Measurements from ENCODE around the gene NPPC.
"Not testable (repeated sequence)": the region's sequence is repeated elsewhere in the genome, so short reads cannot be mapped to it uniquely, and the experiment has no call there.

NPPC gene

DNA sequence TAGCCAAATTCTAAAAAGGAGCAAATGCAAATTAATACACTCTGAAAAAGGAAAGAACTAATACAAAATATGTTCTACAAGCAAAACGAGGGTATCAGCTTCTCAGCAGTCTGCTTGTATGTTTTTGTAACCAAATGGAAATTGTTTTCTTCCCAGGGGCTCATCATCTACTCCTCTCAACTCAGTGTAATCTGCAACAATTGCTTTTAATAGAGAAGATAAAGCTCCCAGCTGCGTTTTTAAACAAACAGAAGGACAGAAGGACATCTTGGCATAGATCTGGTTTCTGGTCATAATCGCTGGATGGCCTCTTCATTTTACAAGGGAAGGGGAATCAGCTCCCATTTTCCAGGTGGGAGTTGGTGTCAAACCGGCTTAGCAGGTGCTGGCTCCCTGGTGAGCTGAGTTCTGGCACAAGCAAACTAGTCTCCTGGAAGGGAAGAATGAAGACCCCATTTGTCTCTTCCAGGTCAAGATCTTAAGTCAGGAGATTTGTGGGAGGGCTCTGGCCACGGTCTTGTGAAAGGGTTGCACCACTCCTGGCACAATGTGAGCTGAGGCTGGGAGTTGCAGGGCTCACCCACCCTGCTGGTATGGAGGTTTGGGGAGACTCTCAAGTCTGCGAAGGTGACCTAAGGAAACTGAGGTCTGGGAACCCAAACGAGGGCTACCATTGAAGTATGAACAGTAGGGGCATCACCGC, 41.6 kb downstream of the NPPC start:
- TF ChIP-seq, protein P1, sequence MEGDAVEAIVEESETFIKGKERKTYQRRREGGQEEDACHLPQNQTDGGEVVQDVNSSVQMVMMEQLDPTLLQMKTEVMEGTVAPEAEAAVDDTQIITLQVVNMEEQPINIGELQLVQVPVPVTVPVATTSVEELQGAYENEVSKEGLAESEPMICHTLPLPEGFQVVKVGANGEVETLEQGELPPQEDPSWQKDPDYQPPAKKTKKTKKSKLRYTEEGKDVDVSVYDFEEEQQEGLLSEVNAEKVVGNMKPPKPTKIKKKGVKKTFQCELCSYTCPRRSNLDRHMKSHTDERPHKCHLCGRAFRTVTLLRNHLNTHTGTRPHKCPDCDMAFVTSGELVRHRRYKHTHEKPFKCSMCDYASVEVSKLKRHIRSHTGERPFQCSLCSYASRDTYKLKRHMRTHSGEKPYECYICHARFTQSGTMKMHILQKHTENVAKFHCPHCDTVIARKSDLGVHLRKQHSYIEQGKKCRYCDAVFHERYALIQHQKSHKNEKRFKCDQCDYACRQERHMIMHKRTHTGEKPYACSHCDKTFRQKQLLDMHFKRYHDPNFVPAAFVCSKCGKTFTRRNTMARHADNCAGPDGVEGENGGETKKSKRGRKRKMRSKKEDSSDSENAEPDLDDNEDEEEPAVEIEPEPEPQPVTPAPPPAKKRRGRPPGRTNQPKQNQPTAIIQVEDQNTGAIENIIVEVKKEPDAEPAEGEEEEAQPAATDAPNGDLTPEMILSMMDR (IDR thresholded peaks at IDR 0.05; ENCODE audit: low read depth, low read length): no peak
- H3K4me3 ChIP-seq (ENCODE audit: low read depth, low read length): no peak overlapping the region
- no peak for DNase-seq
- no peaks in the 10 kb centered on the region for H3K27me3 ChIP-seq (ENCODE audit: insufficient read depth, low read depth, severe bottlenecking)
- H3K36me3 ChIP-seq: no peaks in the 10 kb centered on the region
- no peaks in the 10 kb centered on the region for H3K9me3 ChIP-seq (ENCODE audit: severe bottlenecking)
- no peak overlapping the region for H3K27ac ChIP-seq

- Histone ChIP-seq H3K36me3 (no peaks in the 10 kb centered on the region), H3K27me3 (ENCODE audit: insufficient read depth, low read depth, severe bottlenecking) (no peaks in the 10 kb centered on the region), H3K27ac (no peak overlapping the region), H3K4me3 (ENCODE audit: low read depth, low read length) (no peak overlapping the region), H3K9me3 (ENCODE audit: severe bottlenecking) (no peaks in the 10 kb centered on the region)
- TF ChIP-seq, protein P1 (IDR thresholded peaks at IDR 0.05; ENCODE audit: low read depth, low read length): no peak
- DNase-seq: no peak
These were observed 42.7 kb downstream of the NPPC start for GRCh38 chr2:231883468-231883881.

DNA sequence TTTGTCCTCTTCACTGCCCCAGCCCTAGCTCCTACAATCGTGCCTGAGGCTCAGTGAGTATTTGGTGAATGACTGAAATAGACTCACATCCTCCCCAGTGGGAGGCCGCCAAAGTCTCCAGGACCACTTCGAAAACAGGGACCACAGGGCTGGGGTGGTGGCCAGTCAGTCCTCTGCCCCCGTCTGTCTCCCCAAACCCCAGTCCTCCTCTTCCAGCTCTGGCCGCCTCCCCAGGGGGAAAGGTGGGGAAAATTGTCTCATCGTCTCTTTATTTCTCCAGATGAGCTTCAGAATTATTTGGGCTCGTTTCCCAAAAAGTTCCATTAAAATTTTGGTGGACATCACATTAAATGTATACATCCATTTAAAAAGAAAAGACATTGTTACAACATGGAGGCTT, 43.5 kb downstream of the NPPC start:
- H3K27ac ChIP-seq: no peak overlapping the region
- DNase-seq: no peak

GRCh38 chr2:231880371-231880770, 45.8 kb downstream of the NPPC start:
- not testable (repeated sequence) for DNase-seq; H3K36me3 ChIP-seq; H3K27ac ChIP-seq; H3K4me3 ChIP-seq (ENCODE audit: low read depth, low read length); H3K27me3 ChIP-seq (ENCODE audit: insufficient read depth, low read depth, severe bottlenecking); H3K9me3 ChIP-seq (ENCODE audit: severe bottlenecking)

More for the DNA sequence above, 43.5 kb downstream of the NPPC start:
- no peak overlapping the region for H3K4me3 ChIP-seq (ENCODE audit: low read depth, low read length)
- no peaks in the 10 kb centered on the region for H3K27me3 ChIP-seq (ENCODE audit: insufficient read depth, low read depth, severe bottlenecking)
- H3K36me3 ChIP-seq: no peaks in the 10 kb centered on the region
- H3K9me3 ChIP-seq (ENCODE audit: severe bottlenecking): no peaks in the 10 kb centered on the region
- TF ChIP-seq, protein P1 (IDR thresholded peaks at IDR 0.05; ENCODE audit: low read depth, low read length): no peak

- no peaks in the 10 kb centered on the region for H3K27me3 ChIP-seq (ENCODE audit: insufficient read depth, low read depth, severe bottlenecking)
- no peak overlapping the region for H3K4me3 ChIP-seq (ENCODE audit: low read depth, low read length)
- H3K27ac ChIP-seq: no peak overlapping the region
- no peaks in the 10 kb centered on the region for H3K9me3 ChIP-seq (ENCODE audit: severe bottlenecking)
- no peaks in the 10 kb centered on the region for H3K36me3 ChIP-seq
- TF ChIP-seq, protein P1 (IDR thresholded peaks at IDR 0.05; ENCODE audit: low read depth, low read length): no peak
- DNase-seq: no peak
These were observed 47.0 kb downstream of the NPPC start for GRCh38 chr2:231879216-231879615.

DNA sequence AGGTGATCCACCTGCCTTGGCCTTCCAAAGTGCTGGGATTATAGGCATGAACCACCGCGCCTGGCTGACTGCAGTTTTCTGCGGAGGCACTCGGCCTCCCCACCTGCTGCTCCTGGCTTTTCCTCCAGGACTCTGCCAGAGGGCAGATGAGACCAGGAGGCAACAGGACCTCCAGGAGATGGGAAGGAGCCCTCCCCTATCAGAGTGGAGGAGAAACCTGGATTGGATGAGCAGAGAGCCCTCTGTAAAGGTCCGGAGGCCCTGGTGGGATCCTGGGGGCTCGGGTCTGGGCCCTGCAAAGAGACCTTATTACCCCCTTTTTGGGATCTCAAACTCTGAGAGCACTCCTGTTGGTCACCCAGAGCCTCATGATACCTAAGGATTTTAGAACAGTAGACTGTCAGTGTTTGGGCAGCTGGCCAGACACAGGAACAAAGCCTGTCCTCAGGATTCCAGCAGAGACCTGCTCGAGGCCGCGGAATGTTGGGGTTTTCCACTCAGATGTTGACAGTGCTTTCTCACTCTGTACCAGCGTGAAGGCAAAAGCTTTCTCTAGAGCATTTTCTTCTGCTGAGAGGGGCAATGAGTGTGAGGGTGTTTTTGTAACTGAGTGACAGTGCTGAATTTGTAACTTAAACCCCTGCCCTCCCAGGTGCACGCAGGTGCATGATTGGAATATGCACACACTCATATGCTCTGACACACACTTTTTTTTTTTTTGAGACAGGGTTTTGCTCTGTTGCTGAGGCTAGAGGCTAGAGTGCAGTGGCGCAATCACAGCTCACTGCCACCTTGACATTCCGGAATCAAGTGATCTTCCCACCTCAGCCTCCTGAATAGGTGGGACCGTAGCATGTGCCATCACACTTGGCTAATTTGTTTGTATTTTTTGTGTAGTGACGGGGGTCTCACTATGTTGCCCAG, 48.4 kb downstream of the NPPC start:
- no peak for DNase-seq
- Histone ChIP-seq H3K27ac (no peak overlapping the region), H3K9me3 (ENCODE audit: severe bottlenecking) (no peaks in the 10 kb centered on the region), H3K4me3 (ENCODE audit: low read depth, low read length) (no peak overlapping the region), H3K36me3 (no peaks in the 10 kb centered on the region), H3K27me3 (ENCODE audit: insufficient read depth, low read depth, severe bottlenecking) (no peaks in the 10 kb centered on the region)
- TF ChIP-seq, protein P1 (IDR thresholded peaks at IDR 0.05; ENCODE audit: low read depth, low read length): no peak
